SW 1271 (cell line): ENCODE results near the gene NTNG1.
"Not testable (repeated sequence)": the region's sequence is repeated elsewhere in the genome, so short reads cannot be mapped to it uniquely, and the experiment has no call there.

Source experiments
- DNase-seq, 2 experiments: peaks; one replicate each; lab custom pipeline; 2025; lab: John Stamatoyannopoulos, UW

NTNG1 gene

DNA sequence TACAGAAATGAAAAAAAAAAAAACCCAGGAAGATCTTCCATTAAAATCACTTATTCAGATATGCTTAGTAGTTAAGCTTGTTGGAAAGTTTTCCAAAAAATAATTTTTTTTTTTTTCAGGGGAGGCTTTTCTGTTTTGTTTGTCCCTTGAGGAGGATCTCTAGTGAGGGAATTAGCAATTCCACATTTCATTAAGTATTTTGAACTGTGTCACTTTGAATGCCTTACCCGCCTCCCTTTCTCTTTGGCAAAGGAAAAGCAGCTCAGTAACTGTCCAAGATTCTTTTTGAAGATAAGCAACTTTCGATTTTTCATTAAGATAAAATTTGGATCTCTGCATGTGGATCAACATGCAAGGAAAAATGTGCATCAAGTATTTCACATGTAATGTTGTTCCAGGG lies 1.8 kb downstream of the NTNG1 start:
- DNase-seq = no peak

- no peak for DNase-seq
Observed at GRCh38 chr1:107145637-107146036, 4.8 kb downstream of the NTNG1 start.

DNA sequence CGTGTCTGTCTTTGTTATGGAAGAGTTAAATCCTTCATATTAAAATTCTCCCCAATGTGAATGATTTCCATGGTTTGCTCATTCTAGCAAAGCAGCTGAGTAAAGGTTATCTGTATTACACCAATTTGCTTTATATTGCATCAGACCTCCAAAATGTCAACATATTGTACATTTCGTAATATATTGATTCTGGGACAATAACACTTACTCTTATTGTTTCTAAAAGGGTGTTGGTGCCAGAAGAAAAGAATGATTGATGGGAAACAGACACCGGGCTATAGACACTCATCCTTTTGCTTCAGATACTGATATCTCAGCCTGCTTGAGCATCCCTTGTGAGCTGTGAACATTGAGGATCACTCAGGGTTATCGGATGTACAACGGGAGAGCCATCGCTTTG lies 7.0 kb downstream of the NTNG1 start:
- no peak for DNase-seq

DNA sequence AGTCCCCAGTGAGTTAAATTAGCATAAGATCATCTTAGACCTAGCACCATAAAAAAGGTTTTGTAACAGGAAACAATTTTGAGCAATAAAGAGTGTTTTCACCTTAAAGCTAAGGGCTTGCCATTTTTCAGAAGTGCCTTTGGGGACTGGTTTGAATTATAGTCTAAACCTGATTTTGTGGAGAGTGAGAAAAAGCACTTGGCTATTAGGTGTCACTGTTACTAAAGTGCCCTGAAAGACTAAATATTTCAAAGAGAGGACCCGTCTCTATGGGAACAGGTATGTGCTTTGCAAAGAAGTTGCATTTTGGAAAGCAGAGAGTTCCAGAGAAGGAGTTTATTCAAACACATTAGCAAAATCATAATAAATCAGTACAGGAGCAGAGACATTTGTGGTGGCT lies 9.1 kb downstream of the NTNG1 start:
- no peak for DNase-seq

DNA sequence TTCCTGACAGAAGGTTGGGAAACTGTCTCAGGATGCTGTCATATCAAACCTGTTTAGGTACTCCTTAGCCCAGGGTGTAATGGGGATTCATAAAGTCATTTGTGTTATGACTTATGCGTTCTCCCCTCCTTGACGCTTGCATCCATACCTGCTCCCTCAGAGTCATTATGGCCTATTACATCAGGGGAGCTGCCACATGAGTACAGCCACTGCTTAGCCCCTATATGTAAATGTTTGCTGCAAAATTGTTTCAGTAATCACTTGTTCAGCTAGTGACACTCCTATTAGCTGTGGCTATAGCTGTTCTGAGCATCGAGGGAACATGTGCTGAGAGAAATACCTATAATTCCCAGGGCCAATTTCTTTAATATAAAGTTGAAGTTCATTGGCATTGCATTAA lies 10.5 kb downstream of the NTNG1 start:
- no peak for DNase-seq

- DNase-seq = no peak
Observed at GRCh38 chr1:107152395-107152794, 11.6 kb downstream of the NTNG1 start.

DNA sequence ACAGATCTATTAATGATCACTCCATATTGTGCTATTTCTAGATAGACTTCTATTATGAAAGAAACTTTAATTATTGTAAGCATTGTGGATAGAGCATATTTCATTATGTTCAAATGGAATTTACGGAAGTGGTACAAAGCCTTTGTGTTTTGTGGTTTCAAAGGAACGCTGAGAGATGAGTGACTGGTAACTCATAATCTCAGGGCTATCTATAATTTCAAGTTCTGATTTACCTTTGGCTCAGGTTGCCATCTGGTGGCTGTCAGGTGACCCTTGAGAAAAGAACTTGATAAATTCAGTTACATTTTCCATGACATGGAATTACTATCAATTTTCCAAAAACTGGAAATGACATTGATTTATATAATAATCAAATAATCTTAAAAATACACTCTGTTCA lies 12.2 kb downstream of the NTNG1 start:
- no peak for DNase-seq

GRCh38 chr1:107158496-107158895 lies 17.7 kb downstream of the NTNG1 start:
- DNase-seq = no peak

- DNase-seq = no peak
Observed at GRCh38 chr1:107158991-107159390, 18.2 kb downstream of the NTNG1 start.

DNA sequence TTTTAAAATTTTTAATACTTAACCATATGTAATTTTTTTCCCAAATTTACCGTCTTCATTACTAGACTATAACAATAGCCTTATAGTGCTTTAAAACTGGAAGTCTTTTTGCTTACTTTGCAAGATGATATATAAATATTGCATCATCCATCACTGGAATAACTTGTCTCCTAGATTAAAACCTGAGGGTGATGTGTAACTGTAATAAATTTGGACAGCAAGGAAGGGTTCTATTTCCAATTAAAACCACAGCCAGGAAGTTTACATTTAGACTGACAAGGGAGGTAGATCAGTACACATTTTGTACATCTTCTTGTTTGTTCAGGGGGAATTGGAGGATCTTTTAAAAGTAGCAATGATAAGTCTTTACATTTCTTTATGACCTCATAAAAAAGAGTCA lies 21.9 kb downstream of the NTNG1 start:
- DNase-seq = no peak

GRCh38 chr1:107164901-107165300 lies 24.1 kb downstream of the NTNG1 start:
- DNase-seq = not testable (repeated sequence)

DNA sequence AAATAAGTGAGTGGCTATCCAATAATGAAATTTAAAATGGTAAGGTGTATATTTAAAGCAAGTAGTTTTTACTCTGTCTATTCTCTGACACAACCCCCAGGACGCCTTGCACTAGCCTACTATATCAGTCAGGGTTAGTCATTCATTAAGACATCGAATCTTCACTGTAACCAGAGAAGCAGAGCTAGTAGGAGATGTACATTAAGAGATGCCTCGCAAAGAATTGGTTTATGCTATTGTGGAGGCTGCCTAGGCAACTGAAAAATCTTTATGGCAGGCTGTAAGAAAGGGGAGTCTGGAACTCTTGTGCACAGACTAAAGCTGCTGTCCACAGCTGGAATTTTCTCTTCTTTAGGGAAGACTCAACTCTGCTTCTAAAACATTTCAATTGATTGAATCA lies 28.8 kb downstream of the NTNG1 start:
- no peak for DNase-seq

DNA sequence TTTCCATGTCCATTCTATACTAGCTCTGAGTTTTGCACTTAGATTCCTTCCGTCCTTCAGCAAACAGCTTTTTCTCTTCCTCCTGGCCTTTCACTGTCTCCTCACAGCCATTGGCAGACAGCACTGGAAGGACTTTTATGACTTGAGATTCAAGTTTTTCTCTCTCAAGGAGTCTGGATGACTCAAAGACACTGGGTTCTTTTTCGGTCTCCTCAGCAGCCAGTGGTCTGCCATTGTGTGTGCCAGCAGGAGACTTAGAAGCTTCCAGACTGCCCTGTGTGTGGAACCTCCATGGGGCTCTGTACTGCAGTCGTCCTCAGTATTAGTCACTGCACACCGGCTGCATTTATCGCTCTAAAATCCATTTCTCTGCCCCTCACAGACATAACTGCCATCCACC lies 30.5 kb downstream of the NTNG1 start:
- no peak for DNase-seq

DNA sequence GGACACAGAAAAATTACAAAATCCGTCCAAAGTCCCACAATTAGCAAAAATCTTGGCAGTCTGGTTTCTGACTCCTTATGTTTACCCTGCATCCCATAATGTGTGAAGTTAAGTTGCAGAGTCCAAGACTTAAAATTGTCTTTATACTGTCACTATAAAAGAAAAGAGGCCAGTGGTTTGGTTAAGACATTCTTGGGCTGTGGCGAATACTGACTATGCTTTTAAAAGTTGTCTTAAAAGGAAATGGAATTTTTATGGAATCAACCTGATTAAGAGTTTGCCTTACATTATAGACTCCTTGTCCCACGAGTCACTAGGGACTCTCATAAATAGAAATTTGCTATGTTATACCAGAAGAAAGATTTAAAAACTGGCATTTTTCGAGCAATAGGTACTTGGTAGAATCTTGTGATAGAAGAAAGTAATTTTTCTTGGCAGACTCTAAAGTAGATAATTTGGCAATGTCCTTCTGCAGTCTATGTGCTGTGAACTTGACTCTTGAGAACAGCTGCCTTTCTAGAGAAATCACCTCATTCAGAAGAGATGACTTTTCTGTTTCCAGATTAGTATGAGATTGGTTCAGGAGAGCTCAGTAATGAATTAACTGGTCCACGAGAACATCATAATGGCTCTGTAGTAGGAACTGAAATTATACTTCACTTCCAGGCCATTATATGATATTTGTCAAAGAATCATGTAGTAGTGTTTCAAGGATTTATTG lies 31.8 kb downstream of the NTNG1 start:
- DNase-seq = no peak

- no peak for DNase-seq
Observed at GRCh38 chr1:107175102-107175909, 34.5 kb downstream of the NTNG1 start.

DNA sequence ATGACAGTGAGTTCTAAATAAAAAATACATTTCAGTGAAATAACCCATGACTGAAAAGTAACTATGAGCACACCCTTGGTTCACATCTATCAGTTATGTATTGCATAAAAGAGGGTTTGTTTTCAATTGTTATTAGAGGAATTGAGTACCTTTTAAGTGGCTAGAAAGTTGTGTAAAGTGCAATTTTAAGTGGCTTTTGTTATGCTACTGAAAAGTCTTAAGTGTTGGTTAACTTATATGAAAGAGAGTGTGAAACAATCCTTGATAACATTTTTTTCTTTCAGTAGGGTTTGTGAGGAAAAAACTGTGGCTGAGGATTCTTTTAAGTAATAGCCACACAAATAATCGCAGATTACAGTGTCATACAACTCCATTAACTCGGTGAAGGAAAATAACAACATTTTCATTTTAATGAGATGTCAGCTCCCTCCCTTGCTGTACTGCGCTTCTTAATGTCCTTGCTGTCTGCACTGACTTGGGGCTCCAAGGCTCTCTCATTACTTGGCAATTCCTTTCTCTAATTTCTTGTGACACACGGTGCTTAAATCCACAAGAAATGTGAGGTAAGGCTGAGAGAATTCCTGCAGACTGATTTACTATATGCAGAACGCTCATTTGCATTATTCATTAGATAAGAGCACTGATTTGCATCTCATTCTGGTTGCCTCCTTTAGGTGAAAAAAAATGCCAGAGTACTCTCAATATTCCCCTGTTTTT lies 40.6 kb downstream of the NTNG1 start:
- no peak for DNase-seq

DNA sequence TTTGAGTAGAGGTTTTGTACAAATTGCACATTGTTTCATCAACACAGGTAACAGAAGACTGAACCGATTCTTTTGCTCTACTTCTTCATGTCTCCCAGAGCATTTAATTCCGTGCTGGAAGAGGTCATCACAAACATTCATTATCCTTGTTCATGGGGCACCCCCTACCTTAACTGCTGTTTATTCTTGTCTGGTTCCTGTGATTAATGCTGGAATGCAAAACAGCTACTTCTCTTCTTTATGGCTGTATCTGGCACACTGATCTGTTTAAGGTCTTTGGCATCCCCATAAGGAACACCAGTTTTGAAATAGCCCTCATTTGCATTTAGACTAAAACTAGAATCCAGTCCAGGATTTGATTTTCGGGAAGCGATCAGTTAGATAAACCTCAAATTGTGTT lies 42.2 kb downstream of the NTNG1 start:
- no peak for DNase-seq

GRCh38 chr1:107184888-107185287 lies 44.0 kb downstream of the NTNG1 start:
- DNase-seq = no peak

DNA sequence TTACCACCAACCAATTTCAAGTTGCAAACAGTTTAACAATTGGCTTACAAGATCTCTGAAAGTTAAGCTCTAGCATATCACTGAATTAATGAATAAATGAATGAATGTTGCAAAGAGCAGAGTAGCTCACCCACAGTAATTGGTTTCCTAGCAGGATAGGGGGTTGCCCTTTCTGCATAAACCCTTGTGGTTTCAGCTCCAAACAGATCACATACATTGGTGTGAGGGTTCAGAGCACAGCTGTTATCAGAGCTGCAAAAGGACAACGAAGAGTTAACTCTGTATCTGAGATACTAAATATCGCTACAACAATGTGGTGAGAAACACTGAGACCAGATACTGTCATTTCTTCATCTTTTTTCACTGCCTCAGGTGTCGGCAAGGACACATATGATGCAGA lies 46.6 kb downstream of the NTNG1 start:
- no peak for DNase-seq

GRCh38 chr1:107188160-107188559 lies 47.3 kb downstream of the NTNG1 start:
- no peak for DNase-seq

DNA sequence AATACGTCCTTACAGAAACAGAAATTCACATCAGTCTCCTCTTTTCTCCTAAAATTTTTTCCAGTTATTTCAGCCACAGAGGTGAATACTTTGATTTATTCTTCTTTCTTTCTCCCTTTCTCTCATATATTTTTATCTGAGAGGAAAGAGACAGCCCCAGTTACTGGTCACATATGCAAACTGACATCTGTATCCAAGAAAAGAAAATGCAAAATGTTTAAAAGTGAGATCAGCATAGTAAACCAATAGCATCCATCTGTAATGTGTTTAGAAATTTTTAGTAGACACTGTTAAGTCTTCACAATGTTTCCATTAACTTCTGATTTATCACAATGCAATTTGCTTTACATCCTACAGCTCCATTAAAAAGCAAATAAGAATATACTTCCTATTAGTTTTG lies 53.5 kb downstream of the NTNG1 start:
- no peak for DNase-seq

- no peak for DNase-seq
Observed at GRCh38 chr1:107195476-107195875, 54.6 kb downstream of the NTNG1 start.

DNA sequence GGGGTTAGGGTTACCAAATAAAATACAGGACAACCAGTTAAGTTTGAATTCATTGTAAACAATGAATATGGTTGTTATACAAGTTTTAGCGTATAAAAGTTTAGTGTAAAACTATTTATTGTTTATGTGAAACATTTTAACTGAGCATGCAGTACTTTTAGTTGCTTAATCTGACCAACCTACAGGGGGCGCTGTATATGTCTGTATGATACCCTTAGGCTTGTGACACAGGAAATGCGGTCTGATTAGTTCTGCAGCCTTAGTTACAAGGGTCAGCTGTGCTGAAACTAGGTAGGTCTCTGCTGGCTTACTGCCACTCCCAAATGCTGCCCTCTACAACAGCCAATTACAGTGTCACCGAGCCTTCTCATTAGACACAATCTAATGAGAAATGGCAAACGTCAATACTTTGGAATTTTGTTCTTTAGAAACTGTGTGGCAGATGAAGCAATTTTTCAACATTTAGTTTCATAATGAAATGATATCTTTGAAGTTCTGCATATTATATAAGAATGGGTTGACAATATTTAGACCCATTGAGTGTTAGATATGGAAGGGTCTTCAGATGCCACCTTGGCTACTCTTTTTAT lies 56.2 kb downstream of the NTNG1 start:
- DNase-seq = peak in 1 of 2 experiments; percentile 32
